H1 (cell line): ENCODE measurements around the gene FRMPD4. TPM values are rescaled to one million over a fixed set of nuclear protein-coding genes. Genes with fewer than 3 reads are reported as not detected.
A peak's percentile ranks its signal among the peaks of the same experiment; 100 is the strongest.

Source experiments
- CTCF ChIA-PET: fragments of 300-600 bp; sonication (Branson Sonifier 250); formaldehyde crosslinking; loops from one replicate; lab custom pipeline; 2021; ENCODE audit not compliant: partially characterized antibody; lab: Charles Lee
- POLR2A ChIA-PET: fragments of 300-600 bp; sonication (Branson Sonifier 250); formaldehyde crosslinking; loops from one replicate; lab custom pipeline; 2021; ENCODE audit warnings: inconsistent platforms; ENCODE audit not compliant: partially characterized antibody; lab: Charles Lee
- DNase-seq, 2 experiments: peaks; one replicate each; pipeline versions ENCODE4 v3.0.0 to v3.0.0-alpha.2; 2010 to 2022; ENCODE audit warnings: low spot score in 2 of 2, low read depth in 1 of 2, mixed read lengths in 1 of 2
- FAIRE-seq: peaks from 2 replicates; lab custom pipeline; 2011; peaks lifted over from hg19 to GRCh38; lab: Jason Lieb, UNC
- H2AFZ ChIP-seq: 2 replicates; pipeline ENCODE4 v1.8.1; 2012; ENCODE audit warnings: low read length, inconsistent platforms
- H2AK5ac ChIP-seq: 2 replicates; pipeline ENCODE4 v1.6.1; 2013; ENCODE audit warnings: low read depth, low read length
- H2BK120ac ChIP-seq: replicated peaks from 2 replicates; pipeline ENCODE3; 2013; ENCODE audit warnings: low read depth, low read length, inconsistent platforms
- H2BK12ac ChIP-seq: 2 replicates; pipeline ENCODE4 v1.6.1; 2013; ENCODE audit warnings: low read depth, low read length
- H2BK15ac ChIP-seq: 2 replicates; pipeline ENCODE4 v1.6.1; 2013; ENCODE audit warnings: low read length
- H2BK20ac ChIP-seq: 2 replicates; pipeline ENCODE4 v1.6.1; 2013; ENCODE audit warnings: low read length
- H2BK5ac ChIP-seq: 2 replicates; pipeline ENCODE4 v1.6.1; 2013; ENCODE audit warnings: low read depth, low read length
- H3K14ac ChIP-seq: 2 replicates; pipeline ENCODE4 v1.6.1; 2013; ENCODE audit warnings: inconsistent platforms; ENCODE audit not compliant: insufficient read length
- H3K18ac ChIP-seq: 2 replicates; pipeline ENCODE4 v1.6.1; 2013; ENCODE audit warnings: low read length; ENCODE audit errors: extremely low read depth
- H3K23ac ChIP-seq: 2 replicates; pipeline ENCODE4 v1.6.1; 2013; ENCODE audit warnings: inconsistent platforms; ENCODE audit not compliant: insufficient read length
- H3K23me2 ChIP-seq: 2 replicates; pipeline ENCODE4 v1.6.1; 2013; ENCODE audit warnings: low read depth, low read length
- H3K27ac ChIP-seq: 2 replicates; pipeline ENCODE4 v1.6.1; 2011; ENCODE audit warnings: low read depth, low read length, inconsistent platforms
- H3K27me3 ChIP-seq, 4 experiments: replicated peaks in 1 of 4; 1 replicate in 1 of 4; 2 replicates in 3 of 4; pipeline versions ENCODE4 v1.6.1 to v1.8.1; 2011 to 2013; ENCODE audit warnings: low read length in 3 of 4, mild to moderate bottlenecking in 3 of 4, inconsistent platforms in 2 of 4, mixed read lengths in 2 of 4, moderate library complexity in 1 of 4; ENCODE audit not compliant: control insufficient read depth in 3 of 4, insufficient read depth in 3 of 4; ENCODE audit errors: extremely low read depth in 1 of 4
- H3K36me3 ChIP-seq, 4 experiments: 2 replicates each; pipeline versions ENCODE4 v1.6.1 to v1.8.1; 2011 to 2013; ENCODE audit warnings: mild to moderate bottlenecking in 4 of 4, low read length in 3 of 4, moderate library complexity in 2 of 4, control low read depth in 1 of 4, inconsistent platforms in 1 of 4; ENCODE audit not compliant: insufficient read depth in 4 of 4, control insufficient read depth in 2 of 4
- H3K4ac ChIP-seq: replicated peaks from 2 replicates; pipeline ENCODE3; 2013; ENCODE audit warnings: low read length, low read depth, mixed read lengths, inconsistent platforms; ENCODE audit not compliant: insufficient read length
- H3K4me1 ChIP-seq, 4 experiments: replicated peaks in 1 of 4; 1 replicate in 1 of 4; 2 replicates in 3 of 4; pipeline versions ENCODE4 v1.6.1 to v1.8.1; 2011 to 2013; ENCODE audit warnings: low read length in 3 of 4, inconsistent platforms in 2 of 4, mixed read lengths in 1 of 4; ENCODE audit not compliant: insufficient read depth in 4 of 4, control insufficient read depth in 3 of 4
- H3K4me2 ChIP-seq, 2 experiments: 2 replicates each; pipeline versions ENCODE4 v1.6.1 to v1.8.1; 2011 to 2013; ENCODE audit warnings: low read depth in 2 of 2, low read length in 2 of 2, control low read depth in 1 of 2, inconsistent platforms in 1 of 2, mild to moderate bottlenecking in 1 of 2; ENCODE audit not compliant: insufficient read depth in 1 of 2
- H3K4me3 ChIP-seq, 4 experiments: fragments of 200-600, 300-600 bp in 1 of 4; sonication (generic), shearing (Covaris generic), sonication (Bioruptor Twin) in 1 of 4; 2 replicates each; pipeline versions ENCODE4 v1.5.1 to v1.8.1; 2011 to 2016; ENCODE audit warnings: low read length in 4 of 4, low read depth in 3 of 4, control low read depth in 2 of 4, inconsistent platforms in 2 of 4, mild to moderate bottlenecking in 2 of 4, mixed read lengths in 1 of 4, moderate library complexity in 1 of 4; ENCODE audit not compliant: insufficient read depth in 2 of 4; ENCODE audit errors: extremely low read depth in 1 of 4
- H3K56ac ChIP-seq: replicated peaks from 2 replicates; pipeline ENCODE3; 2013; ENCODE audit warnings: low read depth, mild to moderate bottlenecking, mixed read lengths, low read length, inconsistent platforms; ENCODE audit not compliant: insufficient read length
- H3K79me1 ChIP-seq: 2 replicates; pipeline ENCODE4 v1.6.1; 2013; ENCODE audit warnings: low read depth, low read length, control low read depth
- H3K79me2 ChIP-seq, 2 experiments: 2 replicates each; pipeline versions ENCODE4 v1.6.1 to v1.8.1; 2012 to 2013; ENCODE audit warnings: low read length in 2 of 2, mild to moderate bottlenecking in 2 of 2, inconsistent platforms in 1 of 2; ENCODE audit not compliant: insufficient read depth in 2 of 2, control insufficient read depth in 1 of 2
- H3K9ac ChIP-seq, 4 experiments: replicated peaks in 1 of 4; 1 replicate in 1 of 4; 2 replicates in 3 of 4; pipeline versions ENCODE4 v1.6.1 to v1.8.1; 2011 to 2013; ENCODE audit warnings: low read depth in 3 of 4, low read length in 3 of 4, control low read depth in 2 of 4, mild to moderate bottlenecking in 2 of 4, moderate library complexity in 2 of 4, inconsistent platforms in 1 of 4; ENCODE audit errors: extremely low read depth in 1 of 4
- H3K9me3 ChIP-seq, 2 experiments: 2 replicates each; pipeline versions ENCODE4 v1.6.1 to v1.8.1; 2012 to 2013; ENCODE audit warnings: mild to moderate bottlenecking in 2 of 2, moderate library complexity in 2 of 2, control low read depth in 1 of 2, inconsistent platforms in 1 of 2, low read depth in 1 of 2, low read length in 1 of 2, mixed read lengths in 1 of 2; ENCODE audit not compliant: insufficient read depth in 2 of 2
- H4K20me1 ChIP-seq, 2 experiments: replicated peaks in 1 of 2; 2 replicates each; pipeline versions ENCODE3 to v1.8.1; 2011 to 2013; ENCODE audit warnings: inconsistent platforms in 2 of 2, low read length in 2 of 2, mild to moderate bottlenecking in 1 of 2; ENCODE audit not compliant: insufficient read depth in 2 of 2, control insufficient read depth in 1 of 2
- H4K5ac ChIP-seq: 2 replicates; pipeline ENCODE4 v1.6.1; 2013; ENCODE audit warnings: low read length, low read depth, mixed read lengths, inconsistent platforms; ENCODE audit not compliant: insufficient read length
- H4K8ac ChIP-seq: 2 replicates; pipeline ENCODE4 v1.8.0; 2013; ENCODE audit warnings: mild to moderate bottlenecking, moderate library complexity, low read length, inconsistent platforms; ENCODE audit not compliant: insufficient read depth; ENCODE audit errors: extremely low read depth
- H4K91ac ChIP-seq: replicated peaks from 2 replicates; pipeline ENCODE3; 2013; ENCODE audit warnings: low read length, mixed read lengths, inconsistent platforms; ENCODE audit not compliant: insufficient read length
- BCL11A ChIP-seq, 2 experiments: IDR thresholded peaks; one replicate each; pipeline ENCODE4 v1.6.1; 2011; ENCODE audit warnings: low read depth in 2 of 2, low read length in 2 of 2, mild to moderate bottlenecking in 2 of 2
- CEBPB ChIP-seq: IDR thresholded peaks from 2 replicates; pipeline ENCODE4 v1.6.1; 2012; ENCODE audit warnings: low read depth, low read length
- WGBS, 2 experiments: shearing (Covaris generic) in 1 of 2; methylation state at CpG; one replicate each; pipeline versions ENCODE4 v1.1.6 to v1.1.7; 2013 to 2015; ENCODE audit warnings: low lambda C conversion rate in 2 of 2, mixed read lengths in 2 of 2, inconsistent platforms in 1 of 2, low coverage in 1 of 2, missing lambda C conversion rate in 1 of 2; ENCODE audit not compliant: insufficient replicate concordance in 2 of 2, insufficient coverage in 1 of 2, insufficient read length in 1 of 2; ENCODE audit errors: extremely low coverage in 1 of 2, missing lambda C conversion rate in 1 of 2; 5-methylcytosine and 5-hydroxymethylcytosine counted together
- polyA plus RNA-seq, 7 experiments: library from polyadenylated mRNA; depleted of rRNA in 3 of 7; stranded (reverse) in 5 of 7; unstranded in 2 of 7; fragments of >200 nt in 5 of 7; fragments of 200-250 nt in 2 of 7; gene quantifications; 1 replicate in 5 of 7; 2 replicates in 1 of 7; 4 replicates in 1 of 7; pipeline versions ENCODE4 v1.2.1 to v1.2.3, GENCODE V29; 2011 to 2013; ENCODE audit warnings: missing spikeins in 2 of 7, mixed read lengths in 2 of 7
- total RNA-seq: library from RNA; stranded (reverse); fragmentation: NEBNext Ultra II Directional; extraction: Animal tissue kit (Norgen Biotek cat#: 25700); gene quantifications from 2 replicates; pipeline ENCODE4 v1.2.1, GENCODE V29; 2021

Gene FRMPD4
- total and polyA plus RNA-seq, 2 of the 8 experiments (the other 6 are each of a cell fraction or from before 2014, with no cell fraction given): 0.02 to 0.37 TPM

GRCh38 chrX:12367254-12367653 lies 229.0 kb downstream of the FRMPD4 start:
- no peaks in the 10 kb centered on the region for H3K4me1 ChIP-seq
- no peak overlapping the region for H2AFZ ChIP-seq
- no peaks in the 10 kb centered on the region for H4K20me1 ChIP-seq
- no peaks in the 10 kb centered on the region for H3K36me3 ChIP-seq
- H3K23ac ChIP-seq: no peak overlapping the region
- H3K23me2 ChIP-seq: no peaks in the 10 kb centered on the region
- no peaks in the 10 kb centered on the region for H3K79me2 ChIP-seq
- H3K18ac ChIP-seq: no peak overlapping the region
- no peak overlapping the region for H2BK20ac ChIP-seq
- H3K9me3 ChIP-seq: no peaks in the 10 kb centered on the region
- TF ChIP-seq CEBPB (peak; percentile 36; the same call in 1 of the 2 replicates), BCL11A (IDR thresholded peaks at IDR 0.05; ENCODE audit: low read depth in 2 of 2, low read length in 2 of 2) (no peak)
- H3K79me1 ChIP-seq: no peaks in the 10 kb centered on the region
- DNase-seq (no peak), FAIRE-seq (no peak)
- H3K56ac ChIP-seq: no peak overlapping the region
- no peak overlapping the region for H3K27ac ChIP-seq
- H2BK12ac ChIP-seq: no peak overlapping the region
- no peak overlapping the region for H3K4me3 ChIP-seq
- no peak overlapping the region for H2BK15ac ChIP-seq
- no peak overlapping the region for H2BK120ac ChIP-seq
- WGBS, 2 experiments: 89% methylated on average over 10 of the region's 11 CpGs; no CpG with 5 or more reads in 1 of the 2 experiments
- ChIA-PET POLR2A (no interaction called here), CTCF (no interaction called here)
- H3K4me2 ChIP-seq: no peak overlapping the region
- no peak overlapping the region for H3K9ac ChIP-seq
- H3K4ac ChIP-seq: no peak overlapping the region
- H2AK5ac ChIP-seq: no peak overlapping the region
- no peak overlapping the region for H3K14ac ChIP-seq
- no peaks in the 10 kb centered on the region for H3K27me3 ChIP-seq
- no peak overlapping the region for H4K91ac ChIP-seq
- H2BK5ac ChIP-seq: no peak overlapping the region
- no peak overlapping the region for H4K8ac ChIP-seq
- no peak overlapping the region for H4K5ac ChIP-seq
